Neural cell (in vitro differentiated cells): ENCODE results near the gene KRT74. TPM values are rescaled to one million over a fixed set of nuclear protein-coding genes. Genes with fewer than 3 reads are reported as not detected.

Experiments
- H2AFZ ChIP-seq: fragments of 200-600, 300-800 bp; sonication (generic), shearing (Covaris generic); 2 replicates; pipeline ENCODE4 v1.6.0; 2014; ENCODE audit warnings: low read depth, mild to moderate bottlenecking, antibody characterized with exemption, low read length, moderate library complexity
- H3F3A ChIP-seq: fragments of 200-600 bp; shearing (Covaris generic); 2 replicates; pipeline ENCODE4 v1.6.1; 2016; ENCODE audit warnings: mild to moderate bottlenecking, moderate library complexity, mixed read lengths, antibody characterized with exemption, low read length; ENCODE audit not compliant: insufficient read depth, poor library complexity, severe bottlenecking
- H3K27ac ChIP-seq: fragments of 200-600, 300-800 bp; sonication (generic), shearing (Covaris generic); 2 replicates; pipeline ENCODE4 v1.5.1; 2014; ENCODE audit warnings: mild to moderate bottlenecking, low read length, moderate library complexity
- H3K27me3 ChIP-seq: fragments of 300-800, 200-600 bp; sonication (generic), shearing (Covaris generic); 2 replicates; pipeline ENCODE4 v1.6.0; 2014; ENCODE audit warnings: mild to moderate bottlenecking, low read depth, low read length, moderate library complexity; ENCODE audit not compliant: insufficient read depth
- H3K36me3 ChIP-seq: fragments of 300-800, 200-600 bp; sonication (generic), shearing (Covaris generic); 2 replicates; pipeline ENCODE4 v1.5.1; 2014; ENCODE audit warnings: mild to moderate bottlenecking, antibody characterized with exemption, low read length, moderate library complexity; ENCODE audit not compliant: insufficient read depth
- H3K4me2 ChIP-seq: fragments of 300-800, 200-600 bp; sonication (generic), shearing (Covaris generic); 2 replicates; pipeline ENCODE4 v1.6.0; 2014; ENCODE audit warnings: mild to moderate bottlenecking, low read length
- H3K4me3 ChIP-seq: fragments of 300-800, 200-600 bp; sonication (generic), shearing (Covaris generic); 2 replicates; pipeline ENCODE4 v1.5.1; 2014; ENCODE audit warnings: mild to moderate bottlenecking, low read length, moderate library complexity
- H3K79me2 ChIP-seq: fragments of 200-600 bp; shearing (Covaris generic); replicated peaks from 2 replicates; pipeline ENCODE4 v1.6.0; 2014; ENCODE audit warnings: mild to moderate bottlenecking, low read length, moderate library complexity; ENCODE audit not compliant: insufficient read depth
- H3K9ac ChIP-seq: fragments of 300-800, 200-600 bp; sonication (generic), shearing (Covaris generic); 2 replicates; pipeline ENCODE4 v1.6.1; 2016; ENCODE audit warnings: mild to moderate bottlenecking, low read length, mixed read lengths
- H3K9me2 ChIP-seq: fragments of 200-600 bp; shearing (Covaris generic); 2 replicates; pipeline ENCODE4 v1.6.1; 2016; ENCODE audit warnings: mild to moderate bottlenecking, low read length, mixed read lengths; ENCODE audit not compliant: insufficient read depth
- H3K9me3 ChIP-seq: fragments of 200-600, 300-800 bp; sonication (generic), shearing (Covaris generic); 2 replicates; pipeline ENCODE4 v1.6.1; 2016; ENCODE audit warnings: mild to moderate bottlenecking, mixed run types, low read length, moderate library complexity, mixed read lengths
- H4K20me1 ChIP-seq: fragments of 200-600 bp; shearing (Covaris generic); 2 replicates; pipeline ENCODE4 v1.6.1; 2016; ENCODE audit warnings: mild to moderate bottlenecking, mixed run types; ENCODE audit not compliant: insufficient read depth
- EP300 ChIP-seq: fragments of 450-650 bp; conservative IDR thresholded peaks from 2 replicates; pipeline ENCODE4 v1.6.1; 2014; ENCODE audit warnings: antibody characterized with exemption, mild to moderate bottlenecking, moderate library complexity; ENCODE audit not compliant: poor library complexity, severe bottlenecking
- EZH2 ChIP-seq: fragments of 200-600, 300-800 bp; shearing (Covaris generic), sonication (generic); IDR thresholded peaks from 2 replicates; pipeline ENCODE4 v1.6.1; 2014; ENCODE audit warnings: antibody characterized with exemption, low read length, borderline replicate concordance, mild to moderate bottlenecking; ENCODE audit not compliant: insufficient read depth, poor library complexity, severe bottlenecking
- MXI1 ChIP-seq: fragments of 450-650 bp; conservative IDR thresholded peaks from 2 replicates; pipeline ENCODE4 v1.6.1; 2014; ENCODE audit warnings: antibody characterized with exemption, mild to moderate bottlenecking; ENCODE audit not compliant: poor library complexity, severe bottlenecking
- POLR2AphosphoS5 ChIP-seq: IDR thresholded peaks from 2 replicates; pipeline ENCODE4 v1.6.1; 2012
- RAD21 ChIP-seq: fragments of 450-650 bp; conservative IDR thresholded peaks from 2 replicates; pipeline ENCODE4 v1.6.1; 2014; ENCODE audit warnings: antibody characterized with exemption, mild to moderate bottlenecking, moderate library complexity
- SMC3 ChIP-seq: fragments of 450-650 bp; conservative IDR thresholded peaks from 2 replicates; pipeline ENCODE4 v1.6.1; 2014; ENCODE audit warnings: antibody characterized with exemption, mild to moderate bottlenecking, moderate library complexity; ENCODE audit not compliant: poor library complexity
- TAF1 ChIP-seq: IDR thresholded peaks from 2 replicates; pipeline ENCODE4 v1.6.1; 2012; ENCODE audit warnings: low read depth
- polyA plus RNA-seq: library from polyadenylated mRNA; depleted of rRNA; stranded (reverse); fragments of >200 nt; gene quantifications from 2 replicates; pipeline ENCODE4 v1.2.3, GENCODE V29; 2014
- TF ChIP-seq, protein P1 (sequence below): fragments of 450-650 bp; IDR thresholded peaks from 2 replicates; pipeline ENCODE4 v1.5.1; 2014; ENCODE audit warnings: antibody characterized with exemption, mild to moderate bottlenecking, moderate library complexity; ENCODE audit not compliant: poor library complexity, severe bottlenecking
- TF ChIP-seq, protein P2 (sequence below): IDR thresholded peaks from 2 replicates; pipeline ENCODE4 v1.6.1; 2012; ENCODE audit warnings: borderline replicate concordance

KRT74 gene
- polyA plus RNA-seq, 1 donor from 2014 or later = not detected

DNA sequence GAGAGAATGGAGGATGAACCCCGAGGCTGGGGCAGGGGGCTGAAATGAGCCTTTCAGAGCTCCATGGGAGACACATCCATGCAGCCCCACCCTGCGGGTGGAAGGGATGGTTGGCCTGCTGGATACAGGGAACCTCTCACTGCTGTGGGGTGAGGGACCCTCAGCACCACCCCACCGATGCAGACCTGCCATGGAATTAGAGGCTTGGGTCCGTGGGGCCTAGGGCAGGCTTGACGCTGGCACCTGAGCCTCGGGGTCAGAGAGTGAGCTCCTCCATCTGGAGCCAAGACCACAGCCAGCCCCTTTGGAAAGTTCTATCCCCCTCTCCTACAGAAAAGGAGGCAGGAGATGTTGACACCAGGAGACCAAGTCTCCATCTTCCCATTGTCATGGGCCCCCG lies 7.4 kb upstream of the KRT74 start:
- H3K9ac ChIP-seq = no peak overlapping the region
- H3K27ac ChIP-seq = no peak overlapping the region
- H4K20me1 ChIP-seq = no peaks in the 10 kb centered on the region

DNA sequence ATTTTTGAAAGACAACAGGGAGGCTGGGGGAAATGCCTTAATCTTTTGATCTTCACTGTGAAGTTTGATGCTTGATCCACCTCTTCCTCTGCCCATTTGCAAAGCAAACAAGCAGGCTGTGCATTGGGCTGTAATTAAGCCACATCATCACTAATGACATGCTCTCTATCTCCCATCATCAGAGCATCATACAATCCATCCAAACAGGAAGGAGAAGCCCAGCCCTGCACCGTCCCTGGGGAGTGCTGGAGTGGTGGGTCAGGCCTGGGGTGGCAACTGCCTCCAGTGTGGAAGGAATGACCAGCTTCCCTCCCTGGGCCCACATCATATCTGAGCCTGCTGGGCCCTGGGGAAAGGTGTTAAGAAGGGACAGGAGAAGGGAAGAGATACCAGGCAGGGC lies 6.9 kb upstream of the KRT74 start:
- no peaks in the 10 kb centered on the region for H3K36me3 ChIP-seq
- no peaks in the 10 kb centered on the region for H3K9me3 ChIP-seq
- no peak overlapping the region for H3K4me2 ChIP-seq
- no peaks in the 10 kb centered on the region for H3K9me2 ChIP-seq
- H3K79me2 ChIP-seq = no peaks in the 10 kb centered on the region
- H3F3A ChIP-seq = no peaks in the 10 kb centered on the region
- no peak overlapping the region for H3K27ac ChIP-seq
- no peak overlapping the region for H3K9ac ChIP-seq
- no peak for TF ChIP-seq EZH2
- H2AFZ ChIP-seq = no peak overlapping the region
- no peaks in the 10 kb centered on the region for H3K27me3 ChIP-seq
- no peaks in the 10 kb centered on the region for H4K20me1 ChIP-seq
- no peak overlapping the region for H3K4me3 ChIP-seq

More for the DNA sequence above, 7.4 kb upstream of the KRT74 start:
- no peak for TF ChIP-seq EZH2
- TF ChIP-seq, protein P1, sequence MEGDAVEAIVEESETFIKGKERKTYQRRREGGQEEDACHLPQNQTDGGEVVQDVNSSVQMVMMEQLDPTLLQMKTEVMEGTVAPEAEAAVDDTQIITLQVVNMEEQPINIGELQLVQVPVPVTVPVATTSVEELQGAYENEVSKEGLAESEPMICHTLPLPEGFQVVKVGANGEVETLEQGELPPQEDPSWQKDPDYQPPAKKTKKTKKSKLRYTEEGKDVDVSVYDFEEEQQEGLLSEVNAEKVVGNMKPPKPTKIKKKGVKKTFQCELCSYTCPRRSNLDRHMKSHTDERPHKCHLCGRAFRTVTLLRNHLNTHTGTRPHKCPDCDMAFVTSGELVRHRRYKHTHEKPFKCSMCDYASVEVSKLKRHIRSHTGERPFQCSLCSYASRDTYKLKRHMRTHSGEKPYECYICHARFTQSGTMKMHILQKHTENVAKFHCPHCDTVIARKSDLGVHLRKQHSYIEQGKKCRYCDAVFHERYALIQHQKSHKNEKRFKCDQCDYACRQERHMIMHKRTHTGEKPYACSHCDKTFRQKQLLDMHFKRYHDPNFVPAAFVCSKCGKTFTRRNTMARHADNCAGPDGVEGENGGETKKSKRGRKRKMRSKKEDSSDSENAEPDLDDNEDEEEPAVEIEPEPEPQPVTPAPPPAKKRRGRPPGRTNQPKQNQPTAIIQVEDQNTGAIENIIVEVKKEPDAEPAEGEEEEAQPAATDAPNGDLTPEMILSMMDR = no peak
- no peak for TF ChIP-seq POLR2AphosphoS5
- no peak for TF ChIP-seq MXI1
- no peak for TF ChIP-seq EP300
- no peak for TF ChIP-seq TAF1
- TF ChIP-seq RAD21 = no peak
- TF ChIP-seq SMC3 = no peak
- no peaks in the 10 kb centered on the region for H3K36me3 ChIP-seq
- H3K27me3 ChIP-seq = no peaks in the 10 kb centered on the region
- H3K9me2 ChIP-seq = no peaks in the 10 kb centered on the region
- H2AFZ ChIP-seq = no peak overlapping the region
- H3K4me2 ChIP-seq = no peak overlapping the region
- no peaks in the 10 kb centered on the region for H3F3A ChIP-seq
- H3K79me2 ChIP-seq = no peaks in the 10 kb centered on the region
- no peak overlapping the region for H3K4me3 ChIP-seq
- no peaks in the 10 kb centered on the region for H3K9me3 ChIP-seq

DNA sequence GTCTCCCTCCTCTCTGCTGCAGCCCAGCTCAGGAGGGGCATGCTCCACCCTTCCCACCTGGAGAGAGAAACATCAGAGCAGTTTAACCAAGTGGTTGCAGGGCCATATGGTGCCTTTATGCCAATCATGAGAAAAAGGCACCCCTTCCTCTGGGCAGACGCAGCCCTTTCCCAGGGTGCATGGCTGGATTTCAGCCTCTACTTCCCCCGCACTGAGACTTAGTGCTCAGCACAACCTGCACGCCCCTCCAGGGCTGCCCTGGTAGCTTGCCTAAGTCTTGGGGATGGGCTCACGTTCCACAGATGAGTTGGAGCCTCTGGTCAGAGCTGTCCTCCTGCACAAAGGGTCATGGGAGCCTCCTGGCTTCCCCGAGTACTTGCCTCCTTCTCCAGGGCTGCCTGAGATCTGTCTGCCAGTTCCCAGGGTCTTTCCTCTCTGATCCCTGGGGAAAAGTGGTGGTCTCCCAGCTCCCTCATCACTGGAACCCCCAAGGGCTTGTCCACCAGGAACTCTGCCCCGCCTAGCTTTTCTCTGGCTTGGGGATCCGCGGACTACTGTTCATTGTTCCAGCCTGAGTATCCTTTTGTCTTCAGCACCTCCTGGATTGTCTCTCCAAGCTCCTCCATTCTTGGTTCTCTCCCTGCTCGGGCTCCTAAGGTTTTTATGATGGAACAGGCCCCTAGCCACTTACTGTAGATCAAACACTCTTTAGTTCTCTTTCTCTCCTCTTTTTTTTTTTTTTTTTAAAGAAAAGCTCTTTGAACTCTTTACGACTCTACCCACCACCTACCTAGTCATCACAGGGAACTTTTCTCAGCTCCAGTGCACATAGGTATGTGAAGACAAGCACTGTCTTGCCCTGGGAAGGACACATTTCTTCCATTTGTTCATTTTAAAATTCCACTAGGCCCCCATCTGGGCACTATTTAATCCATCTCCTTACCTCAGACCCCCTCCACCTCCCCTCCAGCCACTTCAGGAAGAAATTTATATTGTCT lies 6.1 kb upstream of the KRT74 start:
- no peaks in the 10 kb centered on the region for H3F3A ChIP-seq
- H3K4me3 ChIP-seq = no peak overlapping the region
- H4K20me1 ChIP-seq = no peaks in the 10 kb centered on the region
- H3K9me2 ChIP-seq = no peaks in the 10 kb centered on the region
- H3K79me2 ChIP-seq = no peaks in the 10 kb centered on the region
- no peaks in the 10 kb centered on the region for H3K9me3 ChIP-seq
- no peak overlapping the region for H3K27ac ChIP-seq
- H3K27me3 ChIP-seq = no peaks in the 10 kb centered on the region
- no peak overlapping the region for H2AFZ ChIP-seq
- H3K36me3 ChIP-seq = no peaks in the 10 kb centered on the region
- TF ChIP-seq, protein P1 = no peak
- TF ChIP-seq, protein P2, sequence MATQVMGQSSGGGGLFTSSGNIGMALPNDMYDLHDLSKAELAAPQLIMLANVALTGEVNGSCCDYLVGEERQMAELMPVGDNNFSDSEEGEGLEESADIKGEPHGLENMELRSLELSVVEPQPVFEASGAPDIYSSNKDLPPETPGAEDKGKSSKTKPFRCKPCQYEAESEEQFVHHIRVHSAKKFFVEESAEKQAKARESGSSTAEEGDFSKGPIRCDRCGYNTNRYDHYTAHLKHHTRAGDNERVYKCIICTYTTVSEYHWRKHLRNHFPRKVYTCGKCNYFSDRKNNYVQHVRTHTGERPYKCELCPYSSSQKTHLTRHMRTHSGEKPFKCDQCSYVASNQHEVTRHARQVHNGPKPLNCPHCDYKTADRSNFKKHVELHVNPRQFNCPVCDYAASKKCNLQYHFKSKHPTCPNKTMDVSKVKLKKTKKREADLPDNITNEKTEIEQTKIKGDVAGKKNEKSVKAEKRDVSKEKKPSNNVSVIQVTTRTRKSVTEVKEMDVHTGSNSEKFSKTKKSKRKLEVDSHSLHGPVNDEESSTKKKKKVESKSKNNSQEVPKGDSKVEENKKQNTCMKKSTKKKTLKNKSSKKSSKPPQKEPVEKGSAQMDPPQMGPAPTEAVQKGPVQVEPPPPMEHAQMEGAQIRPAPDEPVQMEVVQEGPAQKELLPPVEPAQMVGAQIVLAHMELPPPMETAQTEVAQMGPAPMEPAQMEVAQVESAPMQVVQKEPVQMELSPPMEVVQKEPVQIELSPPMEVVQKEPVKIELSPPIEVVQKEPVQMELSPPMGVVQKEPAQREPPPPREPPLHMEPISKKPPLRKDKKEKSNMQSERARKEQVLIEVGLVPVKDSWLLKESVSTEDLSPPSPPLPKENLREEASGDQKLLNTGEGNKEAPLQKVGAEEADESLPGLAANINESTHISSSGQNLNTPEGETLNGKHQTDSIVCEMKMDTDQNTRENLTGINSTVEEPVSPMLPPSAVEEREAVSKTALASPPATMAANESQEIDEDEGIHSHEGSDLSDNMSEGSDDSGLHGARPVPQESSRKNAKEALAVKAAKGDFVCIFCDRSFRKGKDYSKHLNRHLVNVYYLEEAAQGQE = no peak
- TF ChIP-seq EP300 (no peak), EZH2 (no peak), POLR2AphosphoS5 (no peak), MXI1 (no peak), TAF1 (no peak), RAD21 (no peak), SMC3 (no peak)
- H3K4me2 ChIP-seq = no peak overlapping the region
- no peak overlapping the region for H3K9ac ChIP-seq
